ENCODE measurements around the gene OPCML.

Gene OPCML

GRCh38 chr11:132822276-132822675 lies 710.0 kb downstream of the OPCML start (continued):
- TF ChIP-seq TOX (CRISPR knock-in tag; IDR thresholded peaks at IDR 0.05; ENCODE audit: borderline replicate concordance): no peak
- TF ChIP-seq ISL1 (CRISPR knock-in tag; IDR thresholded peaks at IDR 0.05): no peak
- no peak for TF ChIP-seq TCF4 (CRISPR knock-in tag; IDR thresholded peaks at IDR 0.05; ENCODE audit: borderline replicate concordance)
- no peak for TF ChIP-seq ZNF565 (CRISPR knock-in tag; conservative IDR thresholded peaks at IDR 0.05; ENCODE audit: low read depth)
- no peak for TF ChIP-seq ZNF8 (CRISPR knock-in tag; IDR thresholded peaks at IDR 0.05)
- TF ChIP-seq ZC3H10 (CRISPR knock-in tag; IDR thresholded peaks at IDR 0.05): no peak

- TF ChIP-seq ESRRG (CRISPR knock-in tag; IDR thresholded peaks at IDR 0.05) (no peak), ISL1 (CRISPR knock-in tag; IDR thresholded peaks at IDR 0.05) (no peak), POU6F1 (CRISPR knock-in tag; IDR thresholded peaks at IDR 0.05; ENCODE audit: borderline replicate concordance, low read depth) (no peak), TSHZ2 (CRISPR knock-in tag; IDR thresholded peaks at IDR 0.05) (no peak), CSRNP3 (CRISPR knock-in tag; IDR thresholded peaks at IDR 0.05) (no peak), OSR1 (CRISPR knock-in tag; IDR thresholded peaks at IDR 0.05) (no peak), SNAI2 (CRISPR knock-in tag; IDR thresholded peaks at IDR 0.05) (no peak), PPARA (CRISPR knock-in tag; IDR thresholded peaks at IDR 0.05; ENCODE audit: borderline replicate concordance) (no peak), ZNF70 (CRISPR knock-in tag; IDR thresholded peaks at IDR 0.05) (no peak), ZFP30 (CRISPR knock-in tag; IDR thresholded peaks at IDR 0.05) (no peak), ZNF565 (CRISPR knock-in tag; conservative IDR thresholded peaks at IDR 0.05; ENCODE audit: low read depth) (no peak), CREB5 (CRISPR knock-in tag; IDR thresholded peaks at IDR 0.05; ENCODE audit: low read depth) (no peak), ZC3H10 (CRISPR knock-in tag; IDR thresholded peaks at IDR 0.05) (no peak)
- ATAC-seq: no peak
Observed at GRCh38 chr11:132821499-132821898, 710.8 kb downstream of the OPCML start.

- ATAC-seq: no peak
- TF ChIP-seq ARNTL (CRISPR knock-in tag; IDR thresholded peaks at IDR 0.05; ENCODE audit: borderline replicate concordance, low read depth) (no peak), SNAI2 (CRISPR knock-in tag; IDR thresholded peaks at IDR 0.05) (no peak), BACH2 (CRISPR knock-in tag; IDR thresholded peaks at IDR 0.05; ENCODE audit: borderline replicate concordance) (no peak), CSRNP3 (CRISPR knock-in tag; IDR thresholded peaks at IDR 0.05) (no peak)
Observed at GRCh38 chr11:132821014-132821413, 711.3 kb downstream of the OPCML start.

GRCh38 chr11:132818951-132819350 lies 713.4 kb downstream of the OPCML start:
- no peak for TF ChIP-seq TSHZ2 (CRISPR knock-in tag; IDR thresholded peaks at IDR 0.05)
- TF ChIP-seq ZNF70 (CRISPR knock-in tag; IDR thresholded peaks at IDR 0.05): no peak
- TF ChIP-seq OSR1 (CRISPR knock-in tag; IDR thresholded peaks at IDR 0.05): no peak
- no peak for TF ChIP-seq RARB (CRISPR knock-in tag; IDR thresholded peaks at IDR 0.05)
- no peak for TF ChIP-seq CREB5 (CRISPR knock-in tag; IDR thresholded peaks at IDR 0.05; ENCODE audit: low read depth)
- no peak for TF ChIP-seq ZFP3 (CRISPR knock-in tag; IDR thresholded peaks at IDR 0.05)
- TF ChIP-seq POU6F1 (CRISPR knock-in tag; IDR thresholded peaks at IDR 0.05; ENCODE audit: borderline replicate concordance, low read depth): no peak
- ATAC-seq: no peak

Measured in SK-N-SH treated with all-trans-retinoic acid at 6 μM for 48 hours (cell line).